C4-2B (cell line): ENCODE results near the gene HSDL1.

ENCODE experiments used
- ZFX ChIP-seq: fragments of 450-650 bp; IDR thresholded peaks from 2 replicates; pipeline ENCODE4 v1.6.1; 2017
- TF ChIP-seq, protein P1 (sequence below): fragments of 450-650 bp; conservative IDR thresholded peaks from 2 replicates; pipeline ENCODE4 v1.5.1; 2017; ENCODE audit warnings: mild to moderate bottlenecking

DNA sequence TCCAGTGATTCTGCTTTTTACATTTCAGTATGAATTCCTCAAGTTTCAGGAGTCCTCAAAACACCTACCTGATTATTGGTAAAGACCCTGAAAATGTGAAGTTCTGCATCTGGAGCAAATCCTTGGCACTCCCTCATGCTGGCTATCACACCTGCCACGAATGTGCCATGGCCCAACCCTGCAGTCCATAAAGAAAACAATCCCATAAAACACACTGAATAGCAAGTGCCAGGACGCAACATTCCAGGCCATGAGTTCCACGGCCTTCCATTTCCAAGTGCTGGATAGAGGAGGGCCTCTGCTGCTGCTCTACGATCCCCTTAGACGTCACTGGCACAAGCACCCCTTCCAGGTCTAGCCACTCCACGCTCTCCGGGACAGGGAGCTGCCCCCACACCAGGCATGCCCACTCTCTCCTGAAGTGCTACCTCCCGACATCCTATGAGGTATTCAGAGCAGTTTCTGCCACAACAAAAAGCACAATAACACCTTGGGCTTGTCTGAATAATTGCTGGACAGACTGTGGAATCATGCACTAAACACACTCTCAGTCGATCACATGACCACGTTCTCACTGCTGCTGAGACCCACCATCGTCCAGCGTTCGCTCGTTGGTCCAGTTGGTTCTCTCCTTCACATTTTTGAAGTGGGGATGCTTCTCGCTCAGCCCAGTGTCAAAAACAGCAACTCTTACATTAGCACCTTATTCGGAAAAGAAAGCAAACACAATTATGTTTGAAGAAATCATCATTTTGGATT is 51.7 kb downstream of the HSDL1 start:
- TF ChIP-seq, protein P1, sequence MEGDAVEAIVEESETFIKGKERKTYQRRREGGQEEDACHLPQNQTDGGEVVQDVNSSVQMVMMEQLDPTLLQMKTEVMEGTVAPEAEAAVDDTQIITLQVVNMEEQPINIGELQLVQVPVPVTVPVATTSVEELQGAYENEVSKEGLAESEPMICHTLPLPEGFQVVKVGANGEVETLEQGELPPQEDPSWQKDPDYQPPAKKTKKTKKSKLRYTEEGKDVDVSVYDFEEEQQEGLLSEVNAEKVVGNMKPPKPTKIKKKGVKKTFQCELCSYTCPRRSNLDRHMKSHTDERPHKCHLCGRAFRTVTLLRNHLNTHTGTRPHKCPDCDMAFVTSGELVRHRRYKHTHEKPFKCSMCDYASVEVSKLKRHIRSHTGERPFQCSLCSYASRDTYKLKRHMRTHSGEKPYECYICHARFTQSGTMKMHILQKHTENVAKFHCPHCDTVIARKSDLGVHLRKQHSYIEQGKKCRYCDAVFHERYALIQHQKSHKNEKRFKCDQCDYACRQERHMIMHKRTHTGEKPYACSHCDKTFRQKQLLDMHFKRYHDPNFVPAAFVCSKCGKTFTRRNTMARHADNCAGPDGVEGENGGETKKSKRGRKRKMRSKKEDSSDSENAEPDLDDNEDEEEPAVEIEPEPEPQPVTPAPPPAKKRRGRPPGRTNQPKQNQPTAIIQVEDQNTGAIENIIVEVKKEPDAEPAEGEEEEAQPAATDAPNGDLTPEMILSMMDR, result no peak
- no peak for TF ChIP-seq ZFX
